Activated CD8-positive, alpha-beta memory T cell treated with anti-CD3 and anti-CD28 coated beads, Interleukin-2, amount 50 U/mL, for 1 hour (primary cell): ENCODE results near the gene ARHGAP32.

Source experiments
- DNase-seq: peaks from one replicate; pipeline ENCODE4 v3.0.0-alpha.2; 2020; ENCODE audit errors: extremely low read depth

The ARHGAP32 gene

DNA sequence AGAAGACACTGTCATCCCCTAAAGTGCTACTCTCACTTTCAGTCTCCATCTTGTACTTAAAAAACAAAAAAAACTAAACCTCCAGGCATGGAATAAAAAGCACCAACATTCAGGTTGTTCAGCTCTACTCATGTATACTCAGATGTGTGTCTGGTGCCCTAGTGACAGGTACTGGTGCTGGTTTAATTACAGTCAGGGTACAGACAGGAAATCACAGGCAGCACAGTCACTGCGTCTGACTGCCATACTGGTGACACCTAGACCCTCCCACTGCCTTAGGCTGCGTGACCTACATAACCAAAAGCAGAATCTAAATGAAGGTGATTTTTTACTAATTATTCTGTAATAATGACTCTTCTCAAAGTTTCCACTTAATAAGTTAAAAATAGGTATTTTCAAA lies at the start of gene ARHGAP32:
TSS of gene ARHGAP32 (minus strand) at position 176 of the 400 bp plus-strand sequence. CDS start at position 49, 127 bp downstream.
- no peak for DNase-seq

DNA sequence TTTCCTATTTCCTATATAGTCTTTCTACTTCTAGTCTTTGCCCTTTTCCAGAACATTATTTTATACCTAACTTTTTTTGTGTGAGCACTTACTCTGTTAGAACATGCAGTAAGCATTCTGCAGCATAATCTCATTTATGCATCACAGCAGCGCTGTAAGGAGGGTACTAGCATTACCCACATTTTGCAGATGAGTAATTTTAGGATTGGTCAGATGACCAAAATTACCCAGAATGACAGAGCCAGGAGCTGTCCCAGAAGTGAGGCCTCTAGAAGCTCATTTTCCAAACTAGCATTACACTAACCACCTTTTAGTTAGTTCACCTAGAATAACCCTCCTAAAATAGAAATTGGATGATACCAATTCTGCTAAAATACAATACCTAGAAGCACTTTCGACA lies 47.1 kb upstream of the ARHGAP32 start:
- no peak for DNase-seq

DNA sequence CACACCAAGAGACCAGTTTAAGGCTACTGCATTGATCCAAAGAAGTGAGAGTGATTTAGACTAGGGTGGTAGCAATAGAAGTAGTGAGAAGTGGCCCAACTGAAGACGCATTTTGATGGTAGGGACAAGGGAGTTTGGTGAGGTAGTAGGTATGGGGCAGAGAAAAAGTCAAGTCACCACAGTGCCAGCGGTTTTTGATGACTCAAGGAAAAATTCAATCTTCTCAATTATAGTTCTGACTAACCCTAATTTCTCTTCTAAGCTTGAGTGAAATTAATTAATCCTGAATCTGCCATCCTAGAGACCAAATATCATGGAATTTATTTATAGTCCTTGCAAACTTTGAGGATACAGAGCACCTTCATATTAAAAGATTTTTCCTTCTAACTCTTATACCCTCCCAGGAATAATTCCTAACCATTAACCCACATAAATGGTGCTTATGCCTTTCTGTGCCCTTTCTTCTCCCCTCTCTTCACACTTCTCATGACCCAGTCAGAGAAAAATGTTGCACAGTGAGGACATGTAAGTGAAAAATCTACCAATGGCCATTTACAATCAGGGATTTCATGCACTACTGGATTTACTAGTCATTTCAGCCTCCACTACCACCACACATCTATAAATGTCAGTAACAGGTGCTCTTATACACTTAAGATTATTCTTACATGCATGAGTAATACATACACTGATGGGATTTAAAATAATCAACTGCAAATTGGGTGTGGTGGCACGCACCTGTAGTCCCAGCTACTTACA lies 45.9 kb upstream of the ARHGAP32 start:
- no peak for DNase-seq

DNA sequence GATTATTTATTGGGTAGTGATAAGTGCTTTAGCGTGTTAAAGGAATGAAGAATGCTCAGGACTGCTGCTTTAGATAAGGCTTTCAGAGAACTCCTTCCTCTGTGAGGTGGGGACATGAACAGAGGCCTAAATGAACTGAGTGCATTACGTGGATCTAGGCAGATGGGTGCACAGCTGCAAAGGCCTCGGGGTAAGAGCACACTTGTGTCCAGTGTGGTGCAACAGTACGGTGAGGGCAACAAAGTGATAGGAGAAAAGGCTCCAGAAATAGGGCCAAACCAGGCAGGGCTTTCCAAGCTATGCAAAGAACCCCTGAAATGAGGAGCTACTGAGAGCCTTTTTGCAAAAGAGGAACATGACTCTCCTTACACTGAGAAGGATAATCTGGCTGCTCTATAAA lies 45.3 kb upstream of the ARHGAP32 start:
- DNase-seq: no peak

DNA sequence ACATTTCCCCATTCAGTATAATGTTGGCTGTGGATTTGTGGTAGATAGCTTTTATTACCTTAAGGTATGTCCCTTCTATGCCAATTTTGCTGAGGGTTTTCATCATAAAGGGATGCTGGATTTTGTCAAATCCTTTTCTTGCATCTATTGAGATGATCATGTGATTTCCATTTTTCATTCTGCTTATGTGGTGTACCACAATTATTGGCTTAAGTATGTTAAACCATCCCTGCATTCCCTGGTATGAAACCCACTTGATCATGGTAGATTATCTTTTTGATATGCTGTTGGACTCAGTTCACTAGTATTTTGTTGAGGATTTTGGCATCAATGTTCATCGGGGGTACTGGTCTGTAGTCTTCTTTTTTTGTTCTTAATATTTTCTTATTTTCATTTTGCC lies 44.7 kb upstream of the ARHGAP32 start:
- DNase-seq: no peak

DNA sequence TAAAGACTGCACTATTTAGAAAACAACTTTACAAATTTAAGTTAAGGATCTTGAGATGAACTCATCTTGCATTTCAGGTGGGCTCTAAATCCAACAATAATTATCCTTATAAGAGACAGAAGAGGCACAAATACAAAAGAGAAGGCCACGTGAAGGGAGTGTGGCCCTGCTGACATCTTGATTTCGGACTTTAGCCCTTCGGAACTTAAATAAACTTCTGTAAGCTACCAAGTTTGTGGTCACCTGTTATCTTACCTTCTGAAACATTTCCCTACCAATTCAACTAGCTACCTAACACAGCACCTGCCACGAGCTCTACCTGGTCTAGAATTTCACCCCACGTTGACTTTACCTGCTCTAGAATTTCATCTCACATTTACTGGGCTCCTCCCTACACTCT lies 42.9 kb upstream of the ARHGAP32 start:
- no peak for DNase-seq

DNA sequence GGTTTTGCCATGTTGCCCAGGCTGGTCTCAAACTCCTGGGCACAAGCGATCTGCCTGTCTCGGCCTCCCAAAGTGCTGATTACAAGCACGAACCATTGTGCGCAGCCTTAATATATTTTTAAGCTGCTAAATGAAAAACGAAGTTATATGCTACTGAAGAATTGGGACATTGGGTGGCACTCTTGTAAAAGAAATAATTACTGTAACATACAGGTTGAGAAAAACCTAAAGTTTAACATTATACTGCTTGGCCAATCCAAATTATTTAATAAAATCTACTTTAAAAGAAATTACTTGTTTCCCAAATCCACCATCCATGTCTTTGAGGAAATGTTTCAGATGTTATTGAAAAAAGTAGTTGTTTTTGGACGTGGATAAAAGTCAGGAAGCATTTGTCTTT lies 37.9 kb upstream of the ARHGAP32 start:
- DNase-seq: no peak

DNA sequence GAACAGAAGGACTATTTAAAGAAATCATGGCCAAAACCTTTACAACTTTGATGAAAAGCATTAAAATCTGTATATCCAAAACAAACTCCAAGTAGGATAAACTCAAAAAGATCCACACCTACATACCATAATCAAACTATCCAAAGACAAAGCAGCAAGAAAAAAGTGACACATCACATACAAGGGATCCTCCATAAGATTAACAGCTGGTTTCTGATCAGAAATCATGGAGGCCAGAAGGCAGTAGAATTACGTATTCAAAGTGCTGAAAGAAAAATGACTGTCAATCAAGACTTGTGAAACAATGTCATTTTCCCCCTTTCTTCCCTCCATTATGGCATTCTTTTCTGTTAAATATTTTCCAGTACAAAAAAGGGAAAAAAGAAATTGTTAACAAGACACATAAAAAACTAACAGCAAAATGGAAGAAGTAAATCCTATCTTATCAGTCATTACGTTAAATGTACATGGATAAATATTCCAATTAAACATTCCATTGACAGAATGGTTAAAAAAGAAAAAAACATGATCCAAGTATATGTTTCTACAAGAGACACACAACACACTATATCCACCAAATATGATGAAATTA lies 34.2 kb upstream of the ARHGAP32 start:
- DNase-seq: no peak

DNA sequence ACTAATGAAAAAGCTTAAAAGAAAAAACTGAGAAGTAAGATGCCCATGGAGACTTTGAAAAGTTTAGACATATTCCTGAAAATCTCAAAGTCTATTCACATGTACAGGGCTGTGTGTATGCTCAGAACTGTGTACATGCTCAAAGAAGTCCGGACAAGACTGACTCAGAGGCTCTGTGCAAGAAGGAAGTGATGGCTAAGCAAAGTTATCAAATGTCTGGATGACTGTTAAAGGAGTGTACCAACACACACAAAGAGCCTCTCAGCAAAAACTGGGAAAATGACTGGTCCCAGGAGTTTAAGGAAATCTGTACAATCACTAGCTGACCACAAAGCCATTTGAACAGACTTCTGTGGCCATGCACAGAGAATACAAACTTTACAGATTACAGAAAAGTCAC lies 33.1 kb upstream of the ARHGAP32 start:
- no peak for DNase-seq

DNA sequence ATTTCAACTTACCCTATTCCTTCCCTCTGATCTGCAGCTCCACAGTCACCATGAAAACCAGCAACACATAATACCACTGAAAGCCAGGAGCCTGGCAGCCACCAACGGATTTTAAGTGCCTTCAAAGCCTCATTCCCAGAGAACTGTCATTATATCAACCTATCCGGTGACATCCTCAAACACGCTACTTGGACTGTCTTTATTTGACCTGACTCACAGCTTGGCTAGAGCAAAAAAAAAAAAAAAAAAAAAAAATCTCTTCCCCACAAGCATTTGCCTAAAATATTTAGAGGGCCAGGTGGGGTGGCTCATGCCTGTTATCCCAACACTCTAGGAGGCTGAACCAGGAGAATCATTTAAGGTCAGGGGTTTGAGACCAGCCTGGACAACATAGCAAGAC lies 32.4 kb upstream of the ARHGAP32 start:
- DNase-seq: no peak

DNA sequence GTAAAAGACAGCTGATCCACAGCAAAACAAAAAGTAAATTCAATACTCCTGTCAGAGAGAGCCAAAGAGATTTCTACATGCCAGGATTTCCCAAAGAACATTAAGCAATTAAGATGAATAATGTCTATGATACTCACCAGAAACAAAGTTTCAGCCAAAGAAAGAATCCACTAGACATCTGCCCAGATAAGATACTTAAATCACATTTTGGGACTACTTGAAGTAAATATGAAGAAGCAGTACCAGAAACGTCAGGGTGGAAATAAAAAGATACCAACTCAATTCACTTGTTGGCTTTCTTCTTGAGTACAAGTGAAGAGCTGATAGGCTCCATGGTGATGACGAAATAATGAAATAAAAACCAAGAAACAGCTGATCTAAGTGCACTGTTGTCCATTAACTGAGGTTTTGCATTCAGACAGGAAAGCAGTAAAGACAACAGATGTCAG lies 31.6 kb upstream of the ARHGAP32 start:
- DNase-seq: no peak

DNA sequence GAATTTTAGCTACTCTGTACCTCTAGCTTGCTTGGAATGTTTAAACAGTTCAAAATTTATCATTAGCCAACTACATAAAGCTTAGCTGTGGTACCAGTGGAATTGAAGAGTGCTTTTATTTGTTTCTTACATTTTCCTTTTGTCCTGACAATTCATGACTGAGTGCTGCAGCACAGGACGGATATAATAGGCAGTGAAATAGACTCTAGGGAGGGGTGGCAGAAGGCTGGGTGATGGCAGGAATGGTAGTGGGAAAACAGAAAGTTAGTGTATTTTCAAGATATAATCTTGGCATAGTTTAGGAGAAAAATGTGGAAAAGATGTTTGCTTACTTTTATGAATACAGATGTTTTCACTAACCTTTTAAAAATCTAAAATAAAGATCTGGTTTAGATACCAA lies 31.1 kb upstream of the ARHGAP32 start:
- no peak for DNase-seq

DNA sequence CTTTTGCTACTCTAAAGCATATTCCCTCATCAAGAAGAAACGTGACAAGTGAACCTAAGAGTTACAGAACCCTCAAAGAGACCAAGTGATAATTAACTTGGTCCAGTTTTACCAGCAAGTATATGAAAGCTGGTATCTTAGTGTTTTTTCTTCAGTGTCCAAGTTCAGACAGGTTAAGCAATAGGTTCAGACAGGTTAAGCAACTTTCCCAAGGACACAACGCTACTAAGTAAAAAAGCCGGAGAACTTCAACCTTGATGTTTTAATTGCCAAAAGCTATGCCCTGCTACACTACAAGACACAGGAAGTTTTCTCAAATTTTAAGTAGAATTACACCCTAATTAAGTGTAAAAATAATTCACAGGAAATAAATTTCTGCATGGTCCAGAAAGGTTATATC lies 30.0 kb upstream of the ARHGAP32 start:
- no peak for DNase-seq

DNA sequence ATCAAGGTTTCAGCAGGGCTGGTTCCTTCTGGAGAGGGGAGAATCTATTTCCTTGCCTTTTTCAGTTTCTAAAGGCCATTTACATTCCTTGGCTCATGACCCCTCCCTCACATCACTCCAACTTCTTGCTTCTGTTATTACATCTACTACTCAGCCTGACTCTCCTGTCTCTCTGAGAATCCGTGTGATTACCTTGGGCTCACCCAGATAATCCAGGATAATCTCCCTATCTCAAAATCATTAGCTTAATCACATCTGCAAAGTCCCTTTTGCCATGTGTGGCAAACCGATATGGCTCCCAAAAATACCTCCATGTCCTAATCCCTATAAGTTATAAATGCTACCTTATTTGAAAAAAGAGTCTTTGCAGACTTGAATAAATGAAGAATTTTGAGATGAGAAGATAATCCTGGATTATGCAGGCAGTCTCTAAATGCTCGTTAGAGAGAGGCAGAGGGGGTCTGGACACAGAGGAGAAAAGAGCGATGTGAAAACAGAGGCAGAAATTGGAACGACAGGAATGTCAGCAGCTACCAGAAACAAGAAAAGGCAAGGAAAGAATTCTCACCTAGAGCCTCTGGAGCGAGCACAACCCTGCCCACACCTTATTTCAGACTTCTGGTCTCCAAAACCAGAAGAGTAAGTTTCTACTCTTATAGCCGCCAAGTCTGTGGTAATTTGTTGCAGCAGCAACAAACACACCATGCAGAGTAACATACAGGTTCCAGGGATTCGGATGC lies 23.6 kb upstream of the ARHGAP32 start:
- DNase-seq: no peak

DNA sequence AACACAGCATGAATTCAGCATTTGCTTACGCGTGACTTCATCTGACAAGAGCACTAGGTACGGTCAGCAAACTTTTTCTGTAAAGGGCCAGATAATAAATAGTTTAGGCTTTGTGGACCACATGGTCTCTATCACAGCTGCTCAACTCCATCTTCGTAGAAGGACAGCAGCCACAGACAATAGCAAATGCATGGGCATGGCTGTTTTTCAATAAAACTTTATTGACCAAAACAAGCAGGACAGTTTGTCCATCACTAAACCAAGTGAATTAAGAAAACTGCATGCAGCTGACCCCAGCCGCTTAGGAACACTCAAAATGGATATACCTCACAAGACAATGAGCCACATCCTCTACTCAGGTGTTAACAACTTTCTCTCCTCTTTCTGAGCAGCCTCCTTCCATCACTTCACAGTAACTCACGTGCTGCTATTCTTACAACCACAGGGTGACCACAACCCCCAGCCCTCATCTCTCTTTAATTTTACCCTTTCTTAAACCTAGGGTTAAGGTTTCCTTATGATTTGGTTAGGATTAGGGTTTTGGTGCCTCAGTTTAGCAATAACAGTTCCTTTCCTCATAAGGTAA lies 22.7 kb upstream of the ARHGAP32 start:
- DNase-seq: no peak

DNA sequence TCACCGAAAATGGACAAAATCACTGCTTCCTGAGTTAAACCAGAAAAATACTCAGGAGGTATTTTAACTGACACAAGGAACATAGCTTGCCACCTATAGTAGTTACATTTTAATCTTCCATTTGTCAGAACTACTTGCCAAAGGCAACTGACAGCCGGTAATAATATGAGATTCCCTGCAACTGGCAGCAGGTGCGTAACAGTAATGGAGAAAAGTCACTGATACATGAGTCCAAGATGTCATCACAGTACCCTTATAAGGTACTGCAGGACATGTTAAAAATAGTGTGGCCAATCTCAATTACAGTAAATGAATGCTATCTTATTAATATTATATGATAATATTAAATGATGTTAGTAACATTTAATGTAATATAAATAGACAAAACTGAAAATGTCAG lies 21.1 kb upstream of the ARHGAP32 start:
- DNase-seq: no peak

DNA sequence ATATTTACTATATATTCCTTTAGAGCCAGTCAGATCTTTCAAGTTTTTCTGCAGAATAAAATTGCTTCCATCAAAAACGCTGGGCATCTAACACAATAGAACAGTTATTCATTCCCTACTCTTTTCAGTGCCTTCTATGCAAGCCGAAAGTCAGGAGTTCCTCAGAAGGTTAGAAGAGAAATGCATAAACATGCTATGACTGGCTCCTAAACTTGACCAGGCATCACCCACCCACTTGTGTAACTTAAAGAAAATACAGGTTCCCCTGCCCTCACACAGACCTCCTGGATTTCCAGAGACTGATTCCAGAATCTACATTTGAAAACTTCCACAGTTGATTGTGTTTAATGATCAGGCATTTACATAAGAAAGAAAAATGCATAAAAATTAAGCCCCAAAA lies 19.3 kb upstream of the ARHGAP32 start:
- DNase-seq: no peak

DNA sequence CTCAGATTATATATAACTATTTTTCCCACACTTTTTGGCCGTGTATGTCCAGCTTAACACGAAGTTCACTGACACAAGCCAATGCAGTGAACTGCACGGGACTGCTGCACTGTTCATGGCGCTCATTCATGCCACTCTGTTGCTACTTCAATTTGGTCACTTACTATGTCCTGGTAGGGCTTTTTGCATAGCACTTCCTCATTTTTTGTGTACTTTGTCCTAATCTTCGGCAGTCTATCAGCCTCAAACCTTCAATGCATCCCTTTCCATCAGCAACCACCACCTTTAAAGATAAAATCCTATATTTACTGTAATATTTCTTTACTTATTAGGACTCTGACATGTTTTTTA lies 18.7 kb upstream of the ARHGAP32 start:
- no peak for DNase-seq

DNA sequence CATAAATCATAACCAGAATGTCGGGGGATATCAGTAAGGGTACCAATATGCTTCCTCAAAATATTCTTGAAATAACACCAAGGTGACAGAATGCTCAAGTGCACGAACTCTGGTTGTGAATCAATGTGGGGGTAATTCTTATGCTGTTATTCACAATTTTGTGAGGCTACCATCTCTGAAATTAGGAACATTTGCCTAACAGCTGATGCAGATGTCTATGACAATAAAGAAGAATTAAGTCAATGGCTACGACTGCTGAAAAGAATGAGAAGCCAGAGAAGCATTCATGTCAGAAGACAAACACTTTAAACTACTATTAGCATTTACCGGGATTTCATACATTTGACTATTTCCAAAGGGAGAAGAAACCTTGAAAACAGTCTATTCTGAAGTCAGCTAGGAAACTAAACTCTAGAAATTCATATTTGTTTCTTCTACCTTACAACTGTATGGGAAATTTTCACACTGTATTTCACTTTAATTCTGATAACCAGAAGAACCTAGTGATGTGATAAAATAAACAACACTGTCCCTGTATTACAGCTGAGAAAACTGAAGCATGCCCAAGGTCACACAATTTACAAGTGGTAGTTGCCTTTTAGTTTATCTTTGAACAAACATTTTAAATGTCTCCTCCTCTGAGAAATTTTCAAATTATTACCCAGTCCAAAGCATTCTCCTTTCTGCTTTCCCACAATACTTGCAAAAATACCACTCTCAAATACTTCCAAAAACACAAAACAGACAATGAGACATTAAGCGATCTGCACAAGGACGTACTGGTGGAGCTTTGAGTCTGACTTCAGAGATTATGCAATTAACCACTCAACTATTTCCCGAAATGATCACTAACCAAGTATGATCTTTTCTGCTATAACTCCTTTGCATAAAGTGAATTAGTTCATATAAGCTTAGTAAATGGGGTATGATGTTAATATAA lies 18.0 kb upstream of the ARHGAP32 start:
- no peak for DNase-seq

DNA sequence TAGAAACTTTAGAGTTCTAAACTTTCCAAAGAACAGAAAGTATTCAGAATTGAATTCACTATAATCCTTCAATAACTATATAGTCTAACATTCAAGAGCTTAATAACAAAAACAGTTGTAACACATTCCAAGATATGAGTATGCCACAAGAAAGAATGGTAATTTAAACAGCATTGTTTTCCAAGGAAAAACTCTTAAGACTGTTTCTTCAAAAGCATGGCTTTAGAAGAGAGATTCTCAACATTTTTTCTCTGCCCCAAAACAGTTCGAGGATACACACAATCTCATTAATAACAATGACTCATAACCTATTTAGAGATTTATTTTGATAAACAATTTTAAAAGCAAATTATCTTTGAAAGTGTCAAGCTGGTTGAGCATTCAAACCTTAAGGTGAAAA lies 16.7 kb upstream of the ARHGAP32 start:
- DNase-seq: no peak

DNA sequence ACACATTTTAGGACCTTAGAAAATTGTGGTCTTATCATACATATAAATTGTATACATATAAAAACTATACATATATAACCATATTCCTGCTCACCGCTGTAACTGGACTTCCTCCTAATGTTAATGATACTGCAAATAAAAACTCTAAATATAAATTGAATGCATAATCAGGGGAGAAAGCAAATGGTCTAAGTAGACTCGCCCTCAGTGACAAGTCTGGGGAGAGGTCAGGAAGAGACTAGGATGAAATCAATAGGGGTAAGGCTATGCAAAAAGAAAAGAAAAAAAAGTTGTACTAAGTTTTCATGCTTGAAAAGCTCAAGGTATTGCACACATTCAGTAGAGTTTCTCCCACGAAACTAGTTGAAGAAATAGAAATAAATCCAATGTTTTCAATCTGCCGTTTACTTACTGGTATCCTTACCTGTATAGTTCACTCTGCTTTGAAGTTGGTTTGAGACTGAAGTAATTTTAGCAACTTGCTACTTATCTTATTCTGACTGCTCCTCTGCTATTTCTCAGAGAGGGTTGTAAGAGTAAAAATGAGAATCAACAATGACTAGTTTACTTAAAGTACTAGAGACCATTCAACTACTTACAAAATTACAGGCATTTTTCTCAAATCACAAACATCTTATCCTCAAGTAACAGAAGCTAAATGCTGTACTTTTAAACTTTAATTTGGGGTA lies 12.2 kb upstream of the ARHGAP32 start:
- no peak for DNase-seq
